ENCODE results near the gene NRDC. TPM values are rescaled to one million over a fixed set of nuclear protein-coding genes. Genes with fewer than 3 reads are reported as not detected.

The NRDC gene
- total RNA-seq, 1 experiment from 2014 or later, result 176 TPM

DNA sequence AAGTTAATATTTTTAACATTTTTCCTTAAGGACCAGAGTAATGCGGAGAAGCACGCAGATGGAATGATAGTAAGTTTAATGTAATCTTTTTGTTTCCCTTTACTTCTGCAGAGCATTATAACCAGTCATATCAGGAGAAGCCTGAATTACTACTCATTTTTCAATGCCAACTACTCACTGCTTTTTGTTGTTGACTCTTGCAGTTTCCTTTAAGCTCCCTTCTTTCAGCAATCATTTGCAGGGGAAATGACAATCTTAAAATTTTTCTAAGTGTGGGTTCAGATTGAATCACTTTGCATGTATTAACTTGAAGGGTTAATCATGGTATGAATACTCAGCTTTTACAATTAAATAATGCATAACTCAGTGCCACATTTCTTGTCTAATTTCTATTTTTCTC is 122.2 kb downstream of the NRDC start:
- Mint-ChIP-seq H3K4me1 (ENCODE audit: insufficient read depth, unreplicated experiment) (peaks cover 10% of the 10 kb centered on the region), H3K4me3 (ENCODE audit: unreplicated experiment) (no peak overlapping the region), H3K36me3 (ENCODE audit: insufficient read depth, unreplicated experiment) (peaks cover 31% of the 10 kb centered on the region), H3K27me3 (ENCODE audit: insufficient read depth, unreplicated experiment) (no peaks in the 10 kb centered on the region), H3K27ac (ENCODE audit: low read depth, unreplicated experiment) (no peak overlapping the region), H3K9me3 (ENCODE audit: unreplicated experiment) (no peaks in the 10 kb centered on the region)
- no TSS peak for BruUV-seq (replicated peaks)
- TF ChIP-seq, protein P1, sequence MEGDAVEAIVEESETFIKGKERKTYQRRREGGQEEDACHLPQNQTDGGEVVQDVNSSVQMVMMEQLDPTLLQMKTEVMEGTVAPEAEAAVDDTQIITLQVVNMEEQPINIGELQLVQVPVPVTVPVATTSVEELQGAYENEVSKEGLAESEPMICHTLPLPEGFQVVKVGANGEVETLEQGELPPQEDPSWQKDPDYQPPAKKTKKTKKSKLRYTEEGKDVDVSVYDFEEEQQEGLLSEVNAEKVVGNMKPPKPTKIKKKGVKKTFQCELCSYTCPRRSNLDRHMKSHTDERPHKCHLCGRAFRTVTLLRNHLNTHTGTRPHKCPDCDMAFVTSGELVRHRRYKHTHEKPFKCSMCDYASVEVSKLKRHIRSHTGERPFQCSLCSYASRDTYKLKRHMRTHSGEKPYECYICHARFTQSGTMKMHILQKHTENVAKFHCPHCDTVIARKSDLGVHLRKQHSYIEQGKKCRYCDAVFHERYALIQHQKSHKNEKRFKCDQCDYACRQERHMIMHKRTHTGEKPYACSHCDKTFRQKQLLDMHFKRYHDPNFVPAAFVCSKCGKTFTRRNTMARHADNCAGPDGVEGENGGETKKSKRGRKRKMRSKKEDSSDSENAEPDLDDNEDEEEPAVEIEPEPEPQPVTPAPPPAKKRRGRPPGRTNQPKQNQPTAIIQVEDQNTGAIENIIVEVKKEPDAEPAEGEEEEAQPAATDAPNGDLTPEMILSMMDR (IDR thresholded peaks at IDR 0.05; ENCODE audit: unreplicated experiment), result no peak
- ChIA-PET CTCF (interaction anchor here (2.9 kb wide), 1 partner anchor 12 kb away, joined by 13 read pairs; no protein-coding TSS in a partner anchor), POLR2A (interaction anchor here (1.2 kb wide), 1 partner anchor 139 kb away, joined by 3 read pairs; the partner anchor contains the start of gene OSBPL9)
- DNase-seq (ENCODE audit: unreplicated experiment), result no peak
- intact Hi-C loops (cut with micrococcal nuclease), result no loop called here

DNA sequence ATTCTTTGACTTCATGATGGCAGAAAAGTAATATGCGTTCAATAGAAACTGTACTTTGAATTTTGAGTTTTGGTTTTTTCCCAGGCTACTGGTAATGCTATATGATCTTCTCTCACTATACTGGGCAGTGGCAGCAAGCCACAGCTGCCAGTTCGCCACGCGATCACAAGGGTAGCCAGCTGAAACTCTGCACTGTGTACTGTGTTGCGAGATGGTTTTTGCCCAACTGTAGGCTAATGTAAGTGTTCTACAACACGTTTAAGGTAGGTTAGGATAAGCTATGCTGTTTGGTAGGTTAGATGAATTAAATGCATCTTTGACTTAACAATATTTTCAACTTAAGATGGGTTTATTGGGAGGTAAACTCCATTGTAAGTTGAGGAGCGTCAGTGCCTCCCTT is 123.1 kb downstream of the NRDC start:
- POLR2A ChIA-PET, result interaction anchor here (1.2 kb wide), 1 partner anchor 138 kb away, joined by 3 read pairs; the partner anchor contains the start of gene OSBPL9
- Mint-ChIP-seq H3K4me3 (ENCODE audit: unreplicated experiment) (no peak overlapping the region), H3K27me3 (ENCODE audit: insufficient read depth, unreplicated experiment) (no peaks in the 10 kb centered on the region), H3K36me3 (ENCODE audit: insufficient read depth, unreplicated experiment) (peaks cover 30% of the 10 kb centered on the region), H3K4me1 (ENCODE audit: insufficient read depth, unreplicated experiment) (peaks cover 5% of the 10 kb centered on the region), H3K9me3 (ENCODE audit: unreplicated experiment) (no peaks in the 10 kb centered on the region), H3K27ac (ENCODE audit: low read depth, unreplicated experiment) (no peak overlapping the region)
- no peak for DNase-seq (ENCODE audit: unreplicated experiment)
- no TSS peak for BruUV-seq (replicated peaks)
- intact Hi-C loops (cut with micrococcal nuclease), result no loop called here
- TF ChIP-seq, protein P1 (IDR thresholded peaks at IDR 0.05; ENCODE audit: unreplicated experiment), result no peak
- CTCF ChIA-PET, result interaction anchor here (2.9 kb wide), 1 partner anchor 13 kb away, joined by 13 read pairs; no protein-coding TSS in a partner anchor

DNA sequence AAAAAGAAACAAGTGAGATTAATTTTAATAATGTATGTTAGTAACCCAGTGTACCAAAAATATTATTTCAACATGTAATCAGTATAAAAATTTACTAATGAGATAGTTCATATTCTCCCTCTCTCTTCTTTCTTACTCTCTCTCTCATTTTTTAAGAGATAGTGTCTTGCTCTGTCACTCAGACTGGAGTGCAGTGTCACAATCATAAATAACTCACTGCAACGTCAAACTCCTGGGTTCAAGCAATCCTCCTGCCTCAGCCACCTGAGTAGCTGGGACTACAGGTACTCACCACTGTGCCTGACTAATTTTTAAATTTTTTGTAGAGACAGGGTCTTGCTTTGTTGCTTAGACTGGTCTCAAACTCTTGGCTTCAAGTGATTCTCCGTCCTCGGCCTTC is 123.9 kb downstream of the NRDC start:
- Mint-ChIP-seq H3K4me1 (ENCODE audit: insufficient read depth, unreplicated experiment) (peaks cover 3% of the 10 kb centered on the region), H3K27ac (ENCODE audit: low read depth, unreplicated experiment) (no peak overlapping the region), H3K9me3 (ENCODE audit: unreplicated experiment) (no peaks in the 10 kb centered on the region), H3K4me3 (ENCODE audit: unreplicated experiment) (no peak overlapping the region), H3K36me3 (ENCODE audit: insufficient read depth, unreplicated experiment) (peaks cover 26% of the 10 kb centered on the region), H3K27me3 (ENCODE audit: insufficient read depth, unreplicated experiment) (no peaks in the 10 kb centered on the region)
- ChIA-PET CTCF (no interaction called here), POLR2A (interaction anchor here (0.6 to 1.6 kb wide), 2 partner anchors 16 to 21 kb away, joined by 4 to 8 read pairs; no protein-coding TSS in a partner anchor)
- intact Hi-C loops (cut with micrococcal nuclease), result no loop called here
- no TSS peak for BruUV-seq (replicated peaks)
- TF ChIP-seq, protein P1 (IDR thresholded peaks at IDR 0.05; ENCODE audit: unreplicated experiment), result no peak
- no peak for DNase-seq (ENCODE audit: unreplicated experiment)

DNA sequence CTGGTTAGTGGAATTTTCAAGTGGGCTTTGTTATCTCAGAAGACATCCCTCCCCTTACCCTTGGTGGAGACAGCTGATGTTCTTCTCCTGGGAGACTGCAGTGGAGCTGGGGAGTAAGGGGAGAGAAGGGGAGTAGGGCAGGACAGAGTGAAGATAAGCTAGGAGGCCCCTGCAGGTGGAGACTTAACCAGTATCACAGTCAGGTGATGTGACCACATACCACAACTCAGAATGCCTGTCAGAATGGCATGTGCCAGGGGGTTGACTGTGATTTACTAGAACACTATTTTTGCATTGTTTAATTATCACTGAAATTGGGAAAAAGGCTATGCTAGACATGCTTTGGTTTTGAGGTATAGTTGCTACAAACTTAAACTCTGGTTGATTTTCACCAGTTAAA is 124.6 kb downstream of the NRDC start:
- H3K27ac Mint-ChIP-seq (ENCODE audit: low read depth, unreplicated experiment), result peak overlapping the region; percentile 39
- no TSS peak for BruUV-seq (replicated peaks)
- H3K4me3 Mint-ChIP-seq (ENCODE audit: unreplicated experiment), result no peak overlapping the region
- intact Hi-C loops (cut with micrococcal nuclease), result no loop called here
- no peak for DNase-seq (ENCODE audit: unreplicated experiment)
- no peaks in the 10 kb centered on the region for H3K4me1 Mint-ChIP-seq (ENCODE audit: insufficient read depth, unreplicated experiment)
- CTCF ChIA-PET, result interaction anchor here (0.6 to 1.4 kb wide), 3 partner anchors 14 to 228 kb away, joined by 3 to 4 read pairs (median 3); no protein-coding TSS in a partner anchor
- no peaks in the 10 kb centered on the region for H3K9me3 Mint-ChIP-seq (ENCODE audit: unreplicated experiment)
- H3K36me3 Mint-ChIP-seq (ENCODE audit: insufficient read depth, unreplicated experiment), result peaks cover 27% of the 10 kb centered on the region
- POLR2A ChIA-PET, result interaction anchor here (1.6 kb wide), 1 partner anchor 15 kb away, joined by 8 read pairs; no protein-coding TSS in a partner anchor
- no peaks in the 10 kb centered on the region for H3K27me3 Mint-ChIP-seq (ENCODE audit: insufficient read depth, unreplicated experiment)
- TF ChIP-seq, protein P1 (IDR thresholded peaks at IDR 0.05; ENCODE audit: unreplicated experiment), result no peak
